Esophagus squamous epithelium (tissue), 4 donors: ENCODE measurements around the gene AHRR.

Experiments used
- POLR2A ChIP-seq, 4 donors: fragments of 450-650 bp; IDR thresholded peaks; one replicate each; pipeline ENCODE4 v1.6.1; 2017; ENCODE audit warnings: antibody characterized with exemption in 4 of 4, mild to moderate bottlenecking in 4 of 4, moderate library complexity in 3 of 4
- TF ChIP-seq, protein P1 (sequence below), 6 experiments: fragments of 450-650 bp in 4 of 6; fragments of 200-600 bp in 2 of 6; sonication (generic) in 2 of 6; IDR thresholded peaks; one replicate each; pipeline ENCODE4 v1.5.1; 2016 to 2019; ENCODE audit warnings: antibody characterized with exemption in 6 of 6, mild to moderate bottlenecking in 4 of 6, moderate library complexity in 4 of 6

DNA sequence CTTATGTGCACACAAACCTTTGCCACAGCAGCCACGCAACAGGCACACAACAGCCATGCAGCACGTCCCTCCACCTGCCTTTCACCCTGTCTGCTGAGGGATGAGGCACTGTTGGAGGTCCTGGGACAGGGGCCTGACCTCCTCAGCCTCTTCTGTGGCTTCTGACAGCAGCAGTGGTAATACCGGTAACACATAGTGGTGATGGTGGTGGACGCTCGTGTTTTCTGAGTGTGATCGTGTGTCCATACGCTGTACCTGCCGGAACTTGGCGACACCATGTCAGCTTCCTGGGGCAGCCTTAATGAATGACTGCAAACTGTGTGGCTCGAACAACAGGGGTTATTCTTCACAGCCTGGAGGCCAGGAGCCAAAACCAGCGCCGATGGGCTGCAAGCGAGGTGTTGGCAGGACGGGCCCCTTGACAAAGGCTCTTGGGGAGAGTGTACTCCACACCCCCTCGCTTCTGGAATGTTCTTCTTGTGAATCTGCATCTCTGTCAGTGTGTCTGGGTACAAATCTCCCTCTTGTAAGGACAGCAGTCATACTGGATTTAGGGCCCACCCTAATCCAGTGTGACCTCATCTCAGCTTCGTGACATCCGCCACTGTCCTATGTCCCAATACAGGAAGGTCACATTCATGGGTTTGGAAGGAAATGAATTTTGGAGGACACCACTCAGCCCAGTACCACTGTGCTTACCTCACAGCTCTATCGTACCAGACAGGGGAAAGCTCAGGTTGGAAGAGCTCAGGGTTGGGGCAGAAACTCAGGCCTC, 66.2 kb downstream of the AHRR start:
- TF ChIP-seq, protein P1, sequence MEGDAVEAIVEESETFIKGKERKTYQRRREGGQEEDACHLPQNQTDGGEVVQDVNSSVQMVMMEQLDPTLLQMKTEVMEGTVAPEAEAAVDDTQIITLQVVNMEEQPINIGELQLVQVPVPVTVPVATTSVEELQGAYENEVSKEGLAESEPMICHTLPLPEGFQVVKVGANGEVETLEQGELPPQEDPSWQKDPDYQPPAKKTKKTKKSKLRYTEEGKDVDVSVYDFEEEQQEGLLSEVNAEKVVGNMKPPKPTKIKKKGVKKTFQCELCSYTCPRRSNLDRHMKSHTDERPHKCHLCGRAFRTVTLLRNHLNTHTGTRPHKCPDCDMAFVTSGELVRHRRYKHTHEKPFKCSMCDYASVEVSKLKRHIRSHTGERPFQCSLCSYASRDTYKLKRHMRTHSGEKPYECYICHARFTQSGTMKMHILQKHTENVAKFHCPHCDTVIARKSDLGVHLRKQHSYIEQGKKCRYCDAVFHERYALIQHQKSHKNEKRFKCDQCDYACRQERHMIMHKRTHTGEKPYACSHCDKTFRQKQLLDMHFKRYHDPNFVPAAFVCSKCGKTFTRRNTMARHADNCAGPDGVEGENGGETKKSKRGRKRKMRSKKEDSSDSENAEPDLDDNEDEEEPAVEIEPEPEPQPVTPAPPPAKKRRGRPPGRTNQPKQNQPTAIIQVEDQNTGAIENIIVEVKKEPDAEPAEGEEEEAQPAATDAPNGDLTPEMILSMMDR (IDR thresholded peaks at IDR 0.05), result no peak
- no peak for TF ChIP-seq POLR2A (IDR thresholded peaks at IDR 0.05)
